Activated T-cell treated with anti-CD3 and anti-CD28 coated beads, Interleukin-2, amount 50 U/mL, for 24 hours (primary cell): ENCODE data around the gene TUBA4B.
A peak's percentile ranks its signal among the peaks of the same experiment; 100 is the strongest.

Experiments used
- DNase-seq: peaks from one replicate; pipeline ENCODE4 v3.0.0-alpha.2; 2020
- H3K27ac Mint-ChIP-seq: 2 replicates; pipeline ENCODE4 v1.8.0; 2020; ENCODE audit warnings: mild to moderate bottlenecking, mixed read lengths
- H3K27me3 Mint-ChIP-seq: 2 replicates; pipeline ENCODE4 v1.8.0; 2020; ENCODE audit warnings: mixed read lengths
- H3K36me3 Mint-ChIP-seq: 2 replicates; pipeline ENCODE4 v1.8.0; 2020; ENCODE audit warnings: low read depth, mixed read lengths
- H3K4me1 Mint-ChIP-seq: 2 replicates; pipeline ENCODE4 v1.8.0; 2020; ENCODE audit warnings: low read depth, mixed read lengths
- H3K4me3 Mint-ChIP-seq: 2 replicates; pipeline ENCODE4 v1.8.0; 2020; ENCODE audit warnings: mild to moderate bottlenecking, moderate library complexity, mixed read lengths
- H3K9me3 Mint-ChIP-seq: 2 replicates; pipeline ENCODE4 v1.8.0; 2020; ENCODE audit warnings: mixed read lengths

TUBA4B gene

GRCh38 chr2:219213486-219214071 is 39.5 kb upstream of the TUBA4B start:
- no peak for DNase-seq
- no peaks in the 10 kb centered on the region for H3K27me3 Mint-ChIP-seq
- H3K27ac Mint-ChIP-seq: no peak overlapping the region

GRCh38 chr2:219214141-219214540 is 38.9 kb upstream of the TUBA4B start:
- no peaks in the 10 kb centered on the region for H3K9me3 Mint-ChIP-seq
- H3K27ac Mint-ChIP-seq: no peak overlapping the region
- H3K36me3 Mint-ChIP-seq: peaks cover 81% of the 10 kb centered on the region
- H3K27me3 Mint-ChIP-seq: no peaks in the 10 kb centered on the region
- no peak for DNase-seq
- no peak overlapping the region for H3K4me3 Mint-ChIP-seq
- peaks cover 46% of the 10 kb centered on the region for H3K4me1 Mint-ChIP-seq

More at GRCh38 chr2:219213486-219214071, 39.5 kb upstream of the TUBA4B start:
- no peak overlapping the region for H3K4me3 Mint-ChIP-seq
- no peaks in the 10 kb centered on the region for H3K9me3 Mint-ChIP-seq
- peaks cover 48% of the 10 kb centered on the region for H3K4me1 Mint-ChIP-seq
- peaks cover 84% of the 10 kb centered on the region for H3K36me3 Mint-ChIP-seq

DNA sequence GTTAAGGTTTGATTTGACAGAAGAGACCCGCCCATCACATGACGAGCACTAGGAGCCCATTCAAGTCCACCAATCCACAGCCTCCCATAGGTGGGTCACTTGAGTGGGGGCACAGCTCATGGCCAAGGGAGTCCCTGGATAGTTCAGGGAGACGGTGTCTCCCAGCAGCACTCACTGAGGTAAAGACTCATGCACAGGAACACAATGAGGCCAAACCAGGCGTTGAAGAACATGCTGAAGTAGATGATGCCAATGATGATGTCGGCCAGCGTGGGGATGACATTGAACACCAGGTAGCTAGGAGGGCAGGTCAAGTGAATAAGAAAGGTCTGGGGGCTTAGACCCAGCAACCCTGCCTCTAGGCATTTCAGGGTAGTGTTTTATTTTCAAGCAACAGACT is 38.3 kb upstream of the TUBA4B start:
- Mint-ChIP-seq H3K36me3 (peaks cover 81% of the 10 kb centered on the region), H3K9me3 (no peaks in the 10 kb centered on the region), H3K4me3 (no peak overlapping the region), H3K4me1 (peaks cover 47% of the 10 kb centered on the region), H3K27me3 (no peaks in the 10 kb centered on the region), H3K27ac (no peak overlapping the region)
- no peak for DNase-seq

DNA sequence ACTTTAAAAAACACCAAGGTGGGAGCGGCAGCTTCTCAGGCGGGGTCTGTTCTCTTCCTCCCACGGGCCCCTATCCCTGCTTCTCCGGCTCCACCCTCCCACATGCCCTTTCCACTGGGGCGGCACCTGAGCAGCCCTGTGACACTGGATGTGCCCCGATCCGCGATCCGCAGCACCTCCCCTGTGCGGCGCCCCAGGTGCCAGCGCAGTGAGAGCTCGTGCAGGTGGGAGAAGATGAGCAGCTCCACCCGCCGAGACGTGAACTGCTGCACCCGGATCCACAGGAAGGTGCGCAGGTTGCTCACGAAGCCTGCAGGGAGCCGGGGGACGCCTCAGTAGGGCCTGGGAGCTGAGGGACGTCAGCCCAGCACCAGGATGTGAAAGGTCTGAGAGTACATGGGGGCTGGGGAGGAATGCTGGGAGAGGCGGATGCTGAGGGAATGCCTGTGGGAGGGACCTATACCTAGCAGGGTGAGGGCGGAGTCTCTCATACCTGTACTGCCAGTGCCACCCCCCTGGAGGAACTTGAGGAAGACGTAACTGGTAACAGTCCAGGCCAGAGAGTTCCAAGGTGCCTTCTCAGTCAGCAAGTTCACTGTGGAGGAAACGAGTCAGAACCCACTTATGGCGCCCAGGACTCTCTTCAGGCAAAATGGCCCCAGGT is 37.0 kb upstream of the TUBA4B start:
- DNase-seq: no peak
- peaks cover 81% of the 10 kb centered on the region for H3K36me3 Mint-ChIP-seq
- H3K4me1 Mint-ChIP-seq: peaks cover 40% of the 10 kb centered on the region
- no peaks in the 10 kb centered on the region for H3K9me3 Mint-ChIP-seq
- H3K4me3 Mint-ChIP-seq: no peak overlapping the region
- no peak overlapping the region for H3K27ac Mint-ChIP-seq
- no peaks in the 10 kb centered on the region for H3K27me3 Mint-ChIP-seq

DNA sequence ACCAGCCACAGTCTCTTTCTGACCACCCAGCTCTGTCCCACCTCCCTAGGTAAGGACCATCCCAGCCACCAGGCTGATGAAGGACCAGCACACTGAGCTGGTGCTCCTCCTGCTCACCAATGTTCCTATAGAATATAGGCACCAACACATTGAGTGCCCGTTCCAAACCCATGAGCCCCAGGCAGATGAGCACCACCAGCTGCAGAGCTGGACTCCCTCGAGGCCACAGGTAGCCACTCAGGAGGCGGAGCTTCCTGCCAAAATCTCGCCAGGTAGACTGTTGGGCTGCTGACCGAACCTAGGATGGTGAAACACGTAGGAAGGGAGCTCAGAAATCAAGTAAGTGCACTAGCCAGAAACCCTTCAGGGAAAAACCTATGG is 36.5 kb upstream of the TUBA4B start:
- Mint-ChIP-seq H3K4me3 (no peak overlapping the region), H3K9me3 (no peaks in the 10 kb centered on the region), H3K36me3 (peaks cover 81% of the 10 kb centered on the region), H3K4me1 (peaks cover 35% of the 10 kb centered on the region), H3K27me3 (no peaks in the 10 kb centered on the region), H3K27ac (peak overlapping the region; percentile 63)
- no peak for DNase-seq

DNA sequence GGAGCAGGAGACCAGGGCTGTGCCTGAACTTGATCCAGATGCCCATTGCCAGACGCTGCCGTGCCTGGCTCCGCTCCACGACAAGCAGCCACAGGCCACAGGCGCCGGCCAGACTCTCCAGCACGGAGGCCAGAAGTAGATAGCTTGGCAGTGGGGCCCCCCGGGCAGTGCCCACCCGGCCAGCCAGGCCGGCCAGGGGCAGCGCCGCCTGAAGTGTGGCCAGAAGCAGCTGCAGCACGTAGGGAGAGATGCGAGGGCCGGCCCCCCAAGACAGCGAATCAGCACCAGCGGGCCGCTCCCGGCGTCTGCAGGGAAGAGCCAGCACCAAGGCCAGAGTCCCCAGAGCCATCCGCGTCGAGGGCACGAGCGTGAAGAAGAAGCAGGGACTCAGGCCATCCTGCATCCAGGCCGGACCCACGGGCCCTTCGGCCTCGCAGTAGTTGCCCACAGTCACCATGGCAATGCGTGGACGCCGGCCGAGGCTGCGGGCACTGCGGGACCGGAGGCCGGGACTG is 34.8 kb upstream of the TUBA4B start:
- H3K4me1 Mint-ChIP-seq: peaks cover 31% of the 10 kb centered on the region

DNA sequence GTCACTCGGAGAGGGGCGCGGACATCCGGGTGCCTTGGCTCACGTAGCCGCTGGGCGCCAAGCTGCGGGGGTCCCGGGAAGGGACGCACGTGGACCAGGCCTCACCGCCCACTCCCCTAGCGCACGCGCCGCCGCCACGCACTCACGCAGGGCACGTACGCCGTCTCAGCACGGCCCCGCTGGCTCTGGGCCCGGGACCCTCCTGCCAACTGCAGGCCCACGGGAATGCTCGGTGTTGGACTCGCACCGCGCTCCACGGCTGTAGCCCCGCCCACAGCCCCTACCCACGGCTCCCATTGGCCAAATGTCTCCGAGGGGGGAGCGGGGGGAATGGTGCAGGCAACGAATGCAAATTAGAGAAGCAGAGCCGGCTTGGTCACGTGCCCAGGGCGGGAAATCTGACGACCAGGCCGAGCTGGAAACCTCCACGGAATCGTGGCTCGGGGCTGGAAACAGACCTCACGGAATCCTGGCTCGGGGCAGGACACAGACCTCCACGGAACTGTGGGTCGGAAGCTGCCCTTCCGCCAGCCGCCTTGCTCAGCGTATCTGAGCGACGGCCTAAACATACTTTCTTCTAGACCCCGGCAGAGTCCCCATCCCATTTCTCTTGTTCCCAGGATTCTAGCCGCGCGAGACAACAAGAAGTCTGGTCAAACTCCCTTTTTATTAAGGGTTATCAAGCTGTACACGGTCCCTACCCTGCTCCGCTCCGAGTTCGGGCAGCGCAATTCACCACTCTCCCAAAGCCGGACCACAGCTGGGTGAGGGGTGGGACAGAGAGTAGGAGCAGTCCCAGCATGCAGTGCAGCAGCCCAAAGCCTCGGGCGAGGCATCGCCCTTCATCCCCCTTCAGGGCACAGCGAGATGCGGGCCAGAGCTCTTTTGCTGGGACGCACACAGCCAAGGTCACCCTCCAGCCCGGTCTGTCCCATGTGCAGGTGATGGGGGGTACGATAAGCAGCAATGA is 34.0 kb upstream of the TUBA4B start, which contains the start of gene ABCB6:
Gene ABCB6, minus strand, starts transcription at position 227 of the 970 bp plus-strand sequence. CDS start 285 bp downstream, outside the sequence.
- Mint-ChIP-seq H3K36me3 (peaks cover 83% of the 10 kb centered on the region), H3K4me1 (peaks cover 31% of the 10 kb centered on the region), H3K9me3 (no peaks in the 10 kb centered on the region), H3K27me3 (no peaks in the 10 kb centered on the region), H3K4me3 (peak within 1 kb of the TSS; percentile 83), H3K27ac (peak within 1 kb of the TSS; percentile 91)
- DNase-seq: peak; percentile 91

More for the DNA sequence above, 34.8 kb upstream of the TUBA4B start:
- Mint-ChIP-seq H3K4me3 (peak overlapping the region; percentile 83), H3K27me3 (no peaks in the 10 kb centered on the region), H3K27ac (peak overlapping the region; percentile 91), H3K9me3 (no peaks in the 10 kb centered on the region), H3K36me3 (peaks cover 83% of the 10 kb centered on the region)
- no peak for DNase-seq

DNA sequence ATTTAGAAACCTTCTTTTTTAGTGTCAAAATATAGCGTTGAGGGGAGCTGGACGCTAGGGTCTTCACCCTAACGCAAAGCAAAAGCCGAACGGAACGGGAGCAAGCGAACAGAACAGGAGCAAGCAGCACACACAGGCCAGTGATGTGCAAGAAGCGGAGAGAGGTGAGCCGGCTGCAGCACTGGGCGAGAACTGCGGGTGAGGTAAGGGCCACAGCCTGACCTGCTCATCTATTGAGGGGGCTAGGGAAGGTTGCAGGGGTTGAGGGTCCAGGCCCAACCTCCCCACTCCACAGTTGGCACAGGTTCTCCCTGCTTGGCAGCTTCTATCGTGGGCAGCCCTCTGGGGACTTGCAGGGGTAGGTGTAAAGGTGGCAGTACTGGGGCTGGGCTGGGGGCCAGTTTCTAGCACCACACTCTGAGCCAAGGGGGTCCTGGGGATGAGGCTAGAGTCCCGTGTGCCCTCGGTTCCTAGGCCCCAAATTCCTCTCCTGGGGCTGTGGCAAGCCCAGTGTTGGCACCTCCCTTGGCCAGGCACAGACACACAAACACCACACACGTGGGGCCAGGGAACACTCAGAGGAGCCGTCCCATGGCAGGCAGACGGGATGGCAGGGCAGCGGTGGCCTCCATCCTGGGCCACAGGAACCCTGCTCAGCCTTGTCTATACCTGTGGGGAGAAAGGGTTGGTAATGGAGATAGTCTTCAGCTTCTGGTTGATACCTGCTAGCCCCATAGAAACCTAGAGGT is 33.1 kb upstream of the TUBA4B start:
- Mint-ChIP-seq H3K27ac (peak overlapping the region; percentile 90), H3K9me3 (no peaks in the 10 kb centered on the region), H3K4me3 (no peak overlapping the region), H3K36me3 (peaks cover 83% of the 10 kb centered on the region), H3K27me3 (no peaks in the 10 kb centered on the region), H3K4me1 (peaks cover 31% of the 10 kb centered on the region)
- no peak for DNase-seq

GRCh38 chr2:219220652-219221402 is 32.2 kb upstream of the TUBA4B start:
- Mint-ChIP-seq H3K4me3 (no peak overlapping the region), H3K4me1 (peaks cover 31% of the 10 kb centered on the region)

DNA sequence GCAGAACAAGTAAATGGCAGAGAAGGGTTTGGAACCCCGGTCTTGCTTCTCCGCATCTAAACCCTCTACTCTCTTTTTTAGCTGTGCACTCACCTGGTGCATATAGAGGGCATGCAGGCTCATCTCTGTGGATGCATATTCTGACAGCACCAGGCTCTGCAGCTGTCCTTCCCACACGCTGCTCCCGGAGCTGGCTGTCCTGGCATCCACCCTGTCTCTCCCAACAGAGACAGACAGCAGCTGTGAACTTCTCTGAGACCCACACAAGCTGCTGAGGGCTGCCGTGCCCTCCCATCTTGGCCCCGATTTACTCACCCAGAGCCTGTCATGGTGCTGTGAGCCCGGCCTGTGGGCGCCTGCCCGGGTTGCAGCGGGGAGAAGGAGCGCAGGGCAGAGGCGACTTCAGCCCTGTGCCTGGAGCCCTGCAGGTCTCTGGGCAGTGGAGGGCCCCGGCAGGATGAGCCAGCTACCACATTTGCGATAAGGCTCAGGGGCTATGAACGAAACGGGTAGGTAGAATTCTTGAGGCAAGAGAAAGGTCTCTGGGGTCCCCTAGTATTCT is 31.0 kb upstream of the TUBA4B start:
- Mint-ChIP-seq H3K36me3 (peaks cover 80% of the 10 kb centered on the region), H3K4me1 (peaks cover 24% of the 10 kb centered on the region), H3K9me3 (no peaks in the 10 kb centered on the region), H3K27me3 (no peaks in the 10 kb centered on the region), H3K27ac (peak overlapping the region; percentile 18), H3K4me3 (no peak overlapping the region)
- no peak for DNase-seq

More at GRCh38 chr2:219220652-219221402, 32.2 kb upstream of the TUBA4B start:
- H3K9me3 Mint-ChIP-seq: no peaks in the 10 kb centered on the region
- H3K36me3 Mint-ChIP-seq: peaks cover 83% of the 10 kb centered on the region
- H3K27ac Mint-ChIP-seq: no peak overlapping the region
- no peaks in the 10 kb centered on the region for H3K27me3 Mint-ChIP-seq
- DNase-seq: no peak

DNA sequence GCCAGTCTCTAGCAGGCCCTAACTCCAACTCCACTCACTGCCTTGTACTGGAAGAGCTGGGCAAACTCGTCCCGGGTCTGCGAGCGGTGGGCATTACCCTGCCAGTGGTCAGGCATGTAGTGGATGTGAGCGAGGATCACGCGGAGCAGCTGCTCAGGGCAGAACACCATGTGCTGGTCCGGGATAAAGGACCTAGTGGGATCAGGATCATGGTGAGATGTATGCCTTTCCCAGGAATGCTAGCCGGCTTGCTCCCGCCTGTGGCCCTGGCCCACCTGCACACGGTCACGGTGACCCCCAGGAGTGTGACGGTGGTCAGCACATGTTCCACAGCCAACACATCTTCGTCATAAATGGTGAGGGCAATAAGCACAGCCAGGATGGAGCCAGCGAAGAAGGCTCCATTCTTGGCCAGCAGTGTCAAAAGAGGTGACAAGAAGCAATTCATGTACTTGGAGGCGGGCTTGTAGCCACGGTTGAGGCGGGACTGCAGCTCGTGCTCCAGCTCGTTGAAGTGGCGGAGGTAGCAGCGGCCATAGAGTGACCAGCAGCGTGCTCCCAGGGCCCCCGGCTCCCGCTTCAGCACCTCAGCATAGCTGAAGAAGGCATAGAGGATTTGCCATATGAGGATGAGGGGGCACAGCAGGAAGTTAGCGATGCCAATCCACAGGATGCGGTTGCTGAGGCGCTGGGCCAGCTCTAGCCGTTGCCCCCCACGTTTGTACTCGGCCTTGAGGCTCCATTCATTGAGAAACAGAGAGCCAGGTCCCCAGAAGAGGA is 29.0 kb upstream of the TUBA4B start:
- H3K27ac Mint-ChIP-seq: no peak overlapping the region
- DNase-seq: no peak
- peaks cover 31% of the 10 kb centered on the region for H3K4me1 Mint-ChIP-seq
- peaks cover 90% of the 10 kb centered on the region for H3K36me3 Mint-ChIP-seq
- H3K27me3 Mint-ChIP-seq: no peaks in the 10 kb centered on the region
- no peak overlapping the region for H3K4me3 Mint-ChIP-seq
- no peaks in the 10 kb centered on the region for H3K9me3 Mint-ChIP-seq

DNA sequence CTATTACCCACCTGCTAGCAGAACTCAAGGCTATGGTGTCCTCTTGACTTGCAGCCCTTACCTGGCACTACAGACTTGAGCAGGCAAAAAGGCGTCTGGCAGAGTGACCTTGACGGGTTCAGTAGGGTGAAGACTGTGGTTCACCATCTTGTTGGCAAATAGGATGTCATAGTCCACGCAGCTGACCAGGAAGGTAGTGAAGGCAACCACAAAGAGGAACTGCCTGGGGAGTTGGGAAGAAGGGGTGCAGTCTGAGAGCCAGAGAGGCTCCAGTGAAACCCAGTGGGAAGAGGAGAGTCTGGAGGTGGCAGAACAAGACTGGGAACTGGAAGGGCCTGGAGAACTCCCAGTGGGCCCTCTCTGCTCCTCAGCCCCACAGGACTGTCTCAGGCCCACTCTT is 27.7 kb upstream of the TUBA4B start:
- DNase-seq: no peak
- Mint-ChIP-seq H3K27ac (peak overlapping the region; percentile 23), H3K4me3 (no peak overlapping the region), H3K27me3 (no peaks in the 10 kb centered on the region), H3K4me1 (peaks cover 25% of the 10 kb centered on the region), H3K9me3 (no peaks in the 10 kb centered on the region), H3K36me3 (peaks cover 86% of the 10 kb centered on the region)
